ENCODE measurements around the gene MRM2. TPM values are rescaled to one million over a fixed set of nuclear protein-coding genes. Genes with fewer than 3 reads are reported as not detected.

Gene MRM2
- total RNA-seq, 1 donor from 2014 or later, result 13.1 TPM

DNA sequence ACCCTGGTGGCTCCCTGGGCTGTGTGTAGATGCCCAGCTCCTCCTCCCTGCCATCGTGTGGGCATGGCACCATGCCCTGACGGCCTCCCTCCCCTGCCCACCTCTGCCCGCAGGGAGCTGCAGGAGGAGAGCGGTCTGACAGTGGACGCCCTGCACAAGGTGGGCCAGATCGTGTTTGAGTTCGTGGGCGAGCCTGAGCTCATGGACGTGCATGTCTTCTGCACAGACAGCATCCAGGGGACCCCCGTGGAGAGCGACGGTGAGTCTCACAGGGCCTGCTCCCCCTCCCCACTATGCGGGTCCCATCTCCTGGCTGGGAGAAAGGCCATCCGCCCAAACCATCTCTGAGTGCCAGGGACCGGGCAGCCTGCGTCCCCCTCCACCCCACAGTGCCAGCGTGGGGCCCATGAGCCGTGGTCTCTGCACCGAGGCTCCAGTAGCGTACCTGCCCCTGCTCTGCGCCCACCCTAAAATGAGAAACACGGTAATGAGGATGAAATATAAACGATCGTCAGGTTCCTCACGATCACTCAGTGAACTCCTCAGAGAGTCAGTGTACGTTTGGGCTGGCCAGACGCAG, 7.8 kb upstream of the MRM2 start:
- DNase-seq (ENCODE audit: extremely low read depth, low read depth, low spot score), result no peak

DNA sequence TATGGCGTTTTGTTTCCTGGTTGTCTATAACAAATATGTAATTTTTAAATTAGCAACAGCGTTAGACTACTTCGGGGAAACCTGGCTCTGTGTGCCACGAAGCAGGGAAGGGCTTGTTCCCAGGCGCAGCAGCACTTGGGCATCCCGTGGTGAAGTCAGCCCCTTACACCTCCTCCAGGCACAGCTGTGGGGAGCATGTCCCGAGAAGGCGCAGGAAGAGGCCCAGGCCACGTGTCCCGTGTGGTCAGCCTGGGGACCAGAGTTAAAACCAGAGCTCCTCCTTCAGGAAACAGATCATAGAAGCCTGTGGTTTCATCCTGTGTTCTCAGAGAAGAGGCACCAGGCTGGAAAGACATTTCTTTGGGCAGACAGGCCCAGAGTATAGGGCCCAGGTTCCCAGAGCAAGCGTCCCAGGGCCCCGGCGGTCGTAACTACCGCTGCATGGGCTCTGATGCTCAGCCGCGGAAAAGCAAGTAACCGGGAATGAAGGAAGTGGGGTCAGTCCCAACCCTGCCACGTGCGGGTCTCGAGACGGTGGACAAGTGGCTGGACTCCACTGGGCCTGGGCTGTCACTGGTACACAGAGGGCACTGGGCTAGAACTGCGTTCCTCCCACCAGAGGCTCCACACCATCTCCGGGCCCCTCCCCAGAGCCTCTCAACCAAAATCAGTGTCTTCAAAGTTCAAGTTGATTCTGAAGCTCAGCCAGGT, 7.1 kb upstream of the MRM2 start:
- DNase-seq (ENCODE audit: extremely low read depth, low read depth, low spot score), result no peak

DNA sequence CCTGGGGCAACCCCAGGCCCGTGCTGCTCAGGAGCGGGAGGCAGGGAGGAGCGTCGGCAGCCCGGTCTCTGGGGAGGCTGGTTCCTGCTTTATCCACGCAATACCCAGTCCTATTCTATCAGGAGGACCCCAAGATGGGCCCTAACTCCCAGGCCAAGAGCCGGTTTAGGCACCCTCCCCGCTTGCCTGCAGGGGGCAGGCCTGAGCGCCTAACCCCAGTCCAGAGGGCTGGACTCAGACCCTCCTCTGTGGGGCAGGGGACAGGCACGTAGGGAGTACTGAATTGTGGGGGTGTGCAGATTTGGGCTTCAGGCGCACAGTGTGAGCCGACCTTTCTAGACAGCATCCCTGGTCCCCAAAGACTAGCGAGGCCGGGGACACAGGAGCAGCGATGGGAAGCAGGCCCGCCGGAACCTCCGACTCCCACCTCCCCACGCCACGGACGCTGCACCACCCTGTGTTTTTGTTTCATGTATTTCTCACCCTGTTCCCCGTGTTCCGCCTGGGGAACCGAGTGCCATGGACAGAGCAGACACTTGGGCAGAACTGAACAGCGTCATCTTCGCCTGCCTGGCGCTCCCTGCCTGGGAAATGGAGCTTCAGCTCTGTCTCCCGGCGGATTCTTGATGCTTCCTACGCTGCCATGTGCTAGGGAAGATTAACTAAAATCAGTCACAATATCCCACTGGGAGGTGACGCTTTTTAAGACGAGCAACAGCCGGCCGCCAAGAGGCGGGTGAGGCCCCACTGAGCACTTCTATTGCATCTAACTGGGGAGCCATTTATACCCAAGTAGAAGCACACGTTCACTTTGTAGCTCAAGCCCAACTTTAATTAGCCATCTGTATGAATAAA, 5.4 kb upstream of the MRM2 start:
- no peak for DNase-seq (ENCODE audit: extremely low read depth, low read depth, low spot score)

DNA sequence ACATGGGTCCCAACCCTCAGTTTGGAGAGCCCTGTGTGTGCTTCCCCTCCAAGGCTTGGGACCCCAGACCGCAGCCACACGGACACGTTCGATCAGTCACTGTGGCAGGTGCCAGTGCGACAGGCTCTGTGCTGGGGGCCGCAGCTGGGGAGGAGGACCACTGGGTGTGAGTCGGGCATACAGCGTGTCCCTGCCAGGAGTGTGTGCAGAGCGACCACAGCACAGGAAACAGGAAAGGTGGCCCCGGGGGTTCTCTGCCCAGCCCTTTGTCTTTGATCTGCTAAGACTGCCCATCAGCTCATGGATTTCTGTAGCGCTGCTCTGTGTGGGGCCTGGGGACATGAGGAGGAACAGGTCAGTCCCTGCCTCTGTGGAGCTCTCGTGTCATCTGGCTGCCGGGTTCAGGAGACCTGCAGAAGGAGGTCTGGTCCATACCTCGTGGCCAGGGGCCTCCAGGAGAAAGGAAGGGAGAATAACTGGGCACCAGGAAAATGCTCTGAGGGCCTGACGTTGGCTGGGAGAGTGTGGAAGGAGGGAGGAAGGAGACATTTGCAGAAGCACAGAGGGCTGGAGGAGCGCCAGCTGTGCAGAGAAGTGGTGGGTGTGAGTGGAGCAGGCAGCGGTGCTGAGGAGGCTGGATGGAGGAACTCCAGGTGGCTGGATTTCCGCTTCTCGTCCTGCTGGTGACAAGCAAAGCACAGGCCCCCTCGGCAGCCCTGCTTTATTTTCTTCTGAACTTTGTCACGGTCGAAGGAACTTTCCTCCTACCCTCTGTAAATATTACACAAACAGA, 4.1 kb upstream of the MRM2 start:
- DNase-seq (ENCODE audit: extremely low read depth, low read depth, low spot score), result no peak

GRCh38 chr7:2244404-2244995, 2.5 kb upstream of the MRM2 start:
- DNase-seq (ENCODE audit: extremely low read depth, low read depth, low spot score), result no peak

- no peak for DNase-seq (ENCODE audit: extremely low read depth, low read depth, low spot score)
Measured at GRCh38 chr7:2243458-2243857, 1.5 kb upstream of the MRM2 start.

GRCh38 chr7:2242541-2243429, 780 bp upstream of the MRM2 start:
- no peak for DNase-seq (ENCODE audit: extremely low read depth, low read depth, low spot score)

DNA sequence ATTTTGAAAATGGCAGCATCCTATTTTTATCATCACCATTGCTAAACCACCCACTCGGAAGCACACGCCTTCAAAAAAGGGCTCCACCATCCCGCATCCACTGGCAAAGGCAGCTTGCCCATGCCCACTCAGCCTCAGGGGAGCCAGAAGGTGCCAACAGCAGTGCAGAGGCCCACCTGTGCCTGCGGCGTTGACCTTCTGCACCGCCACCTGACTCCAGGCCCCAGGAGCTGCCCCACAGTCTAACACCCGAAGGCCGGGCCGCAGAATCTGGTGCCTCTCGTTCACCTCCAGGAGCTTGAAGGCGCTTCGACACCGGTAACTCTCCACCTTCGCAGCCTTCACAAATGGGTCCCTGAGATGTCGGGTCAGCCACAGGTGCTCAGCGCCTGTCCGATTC, 2.8 kb downstream of the MRM2 start:
- DNase-seq (ENCODE audit: extremely low read depth, low read depth, low spot score), result no peak

- no peak for DNase-seq (ENCODE audit: extremely low read depth, low read depth, low spot score)
Measured at GRCh38 chr7:2237109-2237602, 4.8 kb downstream of the MRM2 start.

GRCh38 chr7:2233926-2234325, 8.1 kb downstream of the MRM2 start:
- DNase-seq (ENCODE audit: extremely low read depth, low read depth, low spot score), result no peak

- no peak for DNase-seq (ENCODE audit: extremely low read depth, low read depth, low spot score)
Measured at GRCh38 chr7:2232766-2233520, 9.1 kb downstream of the MRM2 start, which contains the start of gene MAD1L1. Gene MAD1L1, minus strand, starts transcription at chr7:2232945. Its CDS starts 2,812 bp downstream, at chr7:2230133.

DNA sequence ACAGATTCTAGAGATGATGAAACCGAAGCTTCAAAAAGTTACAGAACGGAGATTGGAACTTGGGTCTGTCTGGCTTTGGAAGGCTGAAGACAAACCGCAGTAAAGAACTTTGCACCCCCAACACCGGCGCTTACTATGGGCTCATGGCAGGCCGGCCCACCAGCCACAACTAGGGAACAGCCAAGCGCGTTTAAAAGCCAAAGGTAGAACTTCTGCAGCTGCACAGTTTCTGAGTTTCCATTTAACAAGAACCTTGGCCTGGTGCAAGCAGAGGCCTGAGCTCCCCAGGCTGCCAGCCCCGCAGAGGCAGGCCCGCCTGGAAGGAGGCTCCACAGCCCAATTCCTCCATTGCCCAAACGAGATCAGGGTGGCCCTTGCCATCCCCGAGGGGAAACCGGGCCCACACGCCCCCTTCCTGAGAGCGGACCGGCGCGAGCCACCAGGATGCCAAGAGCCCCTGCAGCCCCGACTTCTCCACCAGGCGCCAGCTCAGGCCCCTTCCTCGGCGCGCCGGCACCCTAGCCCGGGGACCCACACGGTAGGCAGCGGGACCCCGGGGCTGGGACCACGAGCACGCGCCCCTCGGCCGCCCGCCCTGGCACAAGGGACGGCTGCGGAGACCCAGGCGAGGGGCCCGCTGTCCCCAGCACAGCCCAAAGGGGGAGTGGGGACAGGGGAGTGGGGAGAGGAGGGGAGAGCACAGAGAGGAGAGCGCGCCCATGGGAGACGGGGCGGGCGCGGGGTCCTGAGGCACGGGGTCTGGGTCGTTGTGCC, 9.8 kb downstream of the MRM2 start:
- no peak for DNase-seq (ENCODE audit: extremely low read depth, low read depth, low spot score)

- no peak for DNase-seq (ENCODE audit: extremely low read depth, low read depth, low spot score)
Measured at GRCh38 chr7:2230882-2231281, 11.1 kb downstream of the MRM2 start.

DNA sequence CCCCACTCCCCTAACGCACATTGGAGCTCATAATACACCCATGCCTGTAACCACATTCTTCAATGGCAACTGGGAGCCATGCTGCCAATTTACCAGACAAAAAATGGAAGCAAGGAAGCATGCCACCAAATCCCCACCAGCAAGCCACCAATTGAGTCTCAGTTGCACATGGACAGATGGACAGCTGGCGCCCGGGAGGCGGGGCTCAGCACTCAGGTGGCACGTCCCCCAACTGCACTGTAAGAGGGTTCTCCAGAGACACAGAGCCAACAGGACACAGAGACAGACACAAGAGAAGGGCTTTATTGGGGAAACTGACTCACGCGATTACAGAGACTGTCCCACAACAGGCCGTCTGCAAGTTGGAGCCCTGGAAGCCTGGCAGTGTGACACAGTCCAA, 11.8 kb downstream of the MRM2 start:
- no peak for DNase-seq (ENCODE audit: extremely low read depth, low read depth, low spot score)

GRCh38 chr7:2229467-2229866, 12.5 kb downstream of the MRM2 start:
- no peak for DNase-seq (ENCODE audit: extremely low read depth, low read depth, low spot score)

GRCh38 chr7:2228921-2229320, 13.1 kb downstream of the MRM2 start:
- DNase-seq (ENCODE audit: extremely low read depth, low read depth, low spot score), result no peak

- DNase-seq (ENCODE audit: extremely low read depth, low read depth, low spot score), result no peak
Measured at GRCh38 chr7:2227699-2228098, 14.3 kb downstream of the MRM2 start.

DNA sequence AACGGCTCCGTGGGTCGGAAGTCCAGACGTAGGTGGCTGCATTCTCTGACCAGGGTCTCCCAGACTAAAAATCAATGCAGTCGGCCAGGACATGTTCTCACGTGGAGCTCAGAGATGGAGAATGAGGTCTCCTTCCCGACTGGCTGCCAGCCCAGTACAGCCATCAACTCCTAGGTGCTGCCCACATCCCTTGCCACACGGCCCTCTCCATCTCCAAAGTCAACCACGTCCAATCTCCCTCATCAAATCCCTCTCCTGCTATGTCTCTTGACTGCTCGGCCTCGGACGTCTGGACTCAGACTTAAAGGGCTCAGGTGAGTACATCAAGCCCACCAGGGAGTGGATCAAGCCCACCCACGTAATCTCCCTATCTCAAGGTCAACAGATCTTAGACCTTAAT, 16.2 kb downstream of the MRM2 start:
- DNase-seq (ENCODE audit: extremely low read depth, low read depth, low spot score), result no peak
